ENCODE measurements around the gene SNAP91. TPM values are rescaled to one million over a fixed set of nuclear protein-coding genes. Genes with fewer than 3 reads are reported as not detected.
"Not testable (repeated sequence)": the region's sequence is repeated elsewhere in the genome, so short reads cannot be mapped to it uniquely, and the experiment has no call there.

The SNAP91 gene
- total RNA-seq, 1 experiment from 2014 or later, result not detected

GRCh38 chr6:83589076-83589475, 119.8 kb downstream of the SNAP91 start:
- POLR2A ChIA-PET, result no interaction called here
- BruUV-seq (replicated peaks), result no TSS peak
- Mint-ChIP-seq H3K4me1 (ENCODE audit: low read depth, unreplicated experiment) (peaks cover 7% of the 10 kb centered on the region), H3K9me3 (ENCODE audit: unreplicated experiment) (no peaks in the 10 kb centered on the region), H3K27me3 (ENCODE audit: insufficient read depth, unreplicated experiment) (peaks cover 3% of the 10 kb centered on the region), H3K4me3 (ENCODE audit: unreplicated experiment) (no peak overlapping the region), H3K36me3 (ENCODE audit: insufficient read depth, unreplicated experiment) (no peaks in the 10 kb centered on the region), H3K27ac (ENCODE audit: unreplicated experiment) (no peak overlapping the region)
- no peak overlapping the region for H3K4me3 ChIP-seq (ENCODE audit: low read depth, low read length)
- no peaks in the 10 kb centered on the region for H3K9me3 ChIP-seq
- H3K27me3 ChIP-seq (replicated peaks; ENCODE audit: control insufficient read depth, insufficient read depth, low read length), result no peaks in the 10 kb centered on the region
- CTCF ChIA-PET, result no interaction called here
- intact Hi-C loops (cut with micrococcal nuclease; ENCODE audit: unreplicated experiment), result no loop called here
- no peak for DNase-seq
- H3K4me1 ChIP-seq, result no peaks in the 10 kb centered on the region
- no peaks in the 10 kb centered on the region for H3K36me3 ChIP-seq (ENCODE audit: control insufficient read depth, insufficient read depth, low read length)
- TF ChIP-seq CTCF (IDR thresholded peaks at IDR 0.05; ENCODE audit: insufficient read depth in 1 of 2, low read depth in 1 of 2, low read length in 1 of 2, severe bottlenecking in 1 of 2, unreplicated experiment in 1 of 2), result no peak

- DNase-seq, result no peak
- TF ChIP-seq CTCF (IDR thresholded peaks at IDR 0.05; ENCODE audit: insufficient read depth in 1 of 2, low read depth in 1 of 2, low read length in 1 of 2, severe bottlenecking in 1 of 2, unreplicated experiment in 1 of 2), result no peak
- H3K4me1 ChIP-seq, result peaks cover 23% of the 10 kb centered on the region
- Mint-ChIP-seq H3K4me1 (ENCODE audit: low read depth, unreplicated experiment) (peaks cover 29% of the 10 kb centered on the region), H3K36me3 (ENCODE audit: insufficient read depth, unreplicated experiment) (no peaks in the 10 kb centered on the region), H3K4me3 (ENCODE audit: unreplicated experiment) (no peak overlapping the region), H3K27me3 (ENCODE audit: insufficient read depth, unreplicated experiment) (no peaks in the 10 kb centered on the region), H3K27ac (ENCODE audit: unreplicated experiment) (no peak overlapping the region), H3K9me3 (ENCODE audit: unreplicated experiment) (no peaks in the 10 kb centered on the region)
- H3K4me3 ChIP-seq (ENCODE audit: low read depth, low read length), result no peak overlapping the region
- intact Hi-C loops (cut with micrococcal nuclease; ENCODE audit: unreplicated experiment), result no loop called here
- H3K27me3 ChIP-seq (replicated peaks; ENCODE audit: control insufficient read depth, insufficient read depth, low read length), result no peaks in the 10 kb centered on the region
- H3K36me3 ChIP-seq (ENCODE audit: control insufficient read depth, insufficient read depth, low read length), result no peaks in the 10 kb centered on the region
- H3K9me3 ChIP-seq, result no peaks in the 10 kb centered on the region
- ChIA-PET CTCF (no interaction called here), POLR2A (interaction anchor here (0.5 kb wide), 1 partner anchor 385 kb away, joined by 5 read pairs; the partner anchor contains the start of genes PGM3 and RWDD2A)
- no TSS peak for BruUV-seq (replicated peaks)
These were observed 130.8 kb downstream of the SNAP91 start for GRCh38 chr6:83578057-83578456.

- H3K27ac Mint-ChIP-seq (ENCODE audit: unreplicated experiment), result no peak overlapping the region
- H3K27me3 ChIP-seq (replicated peaks; ENCODE audit: control insufficient read depth, insufficient read depth, low read length), result no peaks in the 10 kb centered on the region
- no peaks in the 10 kb centered on the region for H3K36me3 ChIP-seq (ENCODE audit: control insufficient read depth, insufficient read depth, low read length)
- H3K9me3 ChIP-seq, result no peaks in the 10 kb centered on the region
- H3K9me3 Mint-ChIP-seq (ENCODE audit: unreplicated experiment), result peaks cover 24% of the 10 kb centered on the region
- peaks cover 16% of the 10 kb centered on the region for H3K4me1 Mint-ChIP-seq (ENCODE audit: low read depth, unreplicated experiment)
- BruUV-seq (replicated peaks), result no TSS peak
- intact Hi-C loops (cut with micrococcal nuclease; ENCODE audit: unreplicated experiment), result no loop called here
- CTCF ChIA-PET, result no interaction called here
- no peaks in the 10 kb centered on the region for H3K36me3 Mint-ChIP-seq (ENCODE audit: insufficient read depth, unreplicated experiment)
- TF ChIP-seq CTCF (IDR thresholded peaks at IDR 0.05; ENCODE audit: insufficient read depth in 1 of 2, low read depth in 1 of 2, low read length in 1 of 2, severe bottlenecking in 1 of 2, unreplicated experiment in 1 of 2), result no peak
- no peak for DNase-seq
- POLR2A ChIA-PET, result no interaction called here
- H3K27me3 Mint-ChIP-seq (ENCODE audit: insufficient read depth, unreplicated experiment), result no peaks in the 10 kb centered on the region
- H3K4me1 ChIP-seq, result peaks cover 16% of the 10 kb centered on the region
- no peak overlapping the region for H3K4me3 Mint-ChIP-seq (ENCODE audit: unreplicated experiment)
- no peak overlapping the region for H3K4me3 ChIP-seq (ENCODE audit: low read depth, low read length)
These were observed 134.1 kb downstream of the SNAP91 start for GRCh38 chr6:83574783-83575182.

- H3K27me3 ChIP-seq (replicated peaks; ENCODE audit: control insufficient read depth, insufficient read depth, low read length); intact Hi-C loops (cut with micrococcal nuclease; ENCODE audit: unreplicated experiment); H3K27me3 Mint-ChIP-seq (ENCODE audit: insufficient read depth, unreplicated experiment); H3K4me3 Mint-ChIP-seq (ENCODE audit: unreplicated experiment); H3K4me1 Mint-ChIP-seq (ENCODE audit: low read depth, unreplicated experiment); H3K9me3 ChIP-seq; H3K36me3 ChIP-seq (ENCODE audit: control insufficient read depth, insufficient read depth, low read length); H3K27ac Mint-ChIP-seq (ENCODE audit: unreplicated experiment); H3K36me3 Mint-ChIP-seq (ENCODE audit: insufficient read depth, unreplicated experiment); BruUV-seq (replicated peaks); CTCF ChIA-PET; H3K4me1 ChIP-seq; POLR2A ChIA-PET; DNase-seq; H3K4me3 ChIP-seq (ENCODE audit: low read depth, low read length): not testable (repeated sequence)
- H3K9me3 Mint-ChIP-seq (ENCODE audit: unreplicated experiment), result peaks cover 29% of the 10 kb centered on the region
These were observed 137.2 kb downstream of the SNAP91 start for GRCh38 chr6:83571663-83572185.
